MM.1S (cell line): Measurements from ENCODE around the gene KIF18B.
A peak's percentile ranks its signal among the peaks of the same experiment; 100 is the strongest.

Source experiments
- DNase-seq: peaks from one replicate; pipeline ENCODE4 v3.0.0-alpha.2; 2015
- H2AFZ ChIP-seq: fragments of 300-600 bp; sonication (generic); 2 replicates; pipeline ENCODE4 v1.6.0; 2016; ENCODE audit warnings: antibody characterized with exemption, low read length
- H3F3A ChIP-seq: fragments of 300-600 bp; sonication (generic); 2 replicates; pipeline ENCODE4 v1.6.1; 2016; ENCODE audit warnings: mild to moderate bottlenecking, antibody characterized with exemption, low read length, moderate library complexity, mixed read lengths; ENCODE audit not compliant: insufficient read depth
- H3K27ac ChIP-seq: fragments of 300-600 bp; sonication (generic); 2 replicates; pipeline ENCODE4 v1.5.1; 2016; ENCODE audit warnings: mild to moderate bottlenecking, low read length
- H3K27me3 ChIP-seq: fragments of 300-600 bp; sonication (generic); replicated peaks from 2 replicates; pipeline ENCODE4 v1.6.0; 2016; ENCODE audit warnings: low read length; ENCODE audit not compliant: insufficient read depth
- H3K36me3 ChIP-seq: fragments of 300-600 bp; sonication (generic); replicated peaks from 2 replicates; pipeline ENCODE4 v1.6.1; 2016; ENCODE audit warnings: mild to moderate bottlenecking, low read length, mixed read lengths; ENCODE audit not compliant: insufficient read depth
- H3K4me1 ChIP-seq: fragments of 300-600 bp; sonication (generic); 2 replicates; pipeline ENCODE4 v1.6.1; 2016; ENCODE audit warnings: low read length, mixed read lengths
- H3K4me2 ChIP-seq: fragments of 300-600 bp; sonication (generic); 2 replicates; pipeline ENCODE4 v1.6.0; 2016; ENCODE audit warnings: low read depth, low read length
- H3K4me3 ChIP-seq: fragments of 300-600 bp; sonication (generic); 2 replicates; pipeline ENCODE4 v1.5.1; 2016; ENCODE audit warnings: low read length, mixed read lengths
- H3K79me2 ChIP-seq: fragments of 300-600 bp; sonication (generic); 2 replicates; pipeline ENCODE4 v1.6.1; 2016; ENCODE audit warnings: mixed run types, low read length, mixed read lengths
- H3K9ac ChIP-seq: fragments of 300-600 bp; sonication (generic); 2 replicates; pipeline ENCODE4 v1.6.1; 2016; ENCODE audit warnings: low read length, mixed read lengths
- H3K9me2 ChIP-seq: fragments of 300-600 bp; sonication (generic); replicated peaks from 2 replicates; pipeline ENCODE4 v1.6.1; 2016; ENCODE audit warnings: mild to moderate bottlenecking, low read length, mixed read lengths; ENCODE audit not compliant: insufficient read depth
- H3K9me3 ChIP-seq: fragments of 300-600 bp; sonication (generic); replicated peaks from 2 replicates; pipeline ENCODE4 v1.6.1; 2016; ENCODE audit warnings: mild to moderate bottlenecking, low read length, mixed read lengths; ENCODE audit not compliant: insufficient read depth
- H4K20me1 ChIP-seq: fragments of 300-600 bp; sonication (generic); 2 replicates; pipeline ENCODE4 v1.6.1; 2016; ENCODE audit warnings: mild to moderate bottlenecking, low read length, moderate library complexity, mixed read lengths; ENCODE audit not compliant: insufficient read depth
- CTCF ChIP-seq: fragments of 300-600 bp; sonication (generic); IDR thresholded peaks from 2 replicates; pipeline ENCODE4 v1.5.1; 2016; ENCODE audit warnings: antibody characterized with exemption, low read length, mixed read lengths
- EZH2 ChIP-seq: fragments of 300-600 bp; sonication (generic); optimal IDR thresholded peaks from 2 replicates; pipeline ENCODE3; 2017; ENCODE audit warnings: low read depth, mild to moderate bottlenecking, antibody characterized with exemption, low read length, mixed read lengths
- EZH2phosphoT487 ChIP-seq: fragments of 300-600 bp; sonication (generic); IDR thresholded peaks from 2 replicates; pipeline ENCODE4 v1.6.1; 2018; ENCODE audit warnings: antibody characterized with exemption, low read length

The KIF18B gene

GRCh38 chr17:44968225-44969143, 20.9 kb upstream of the KIF18B start, which contains the start of gene C1QL1:
Gene C1QL1, minus strand, starts transcription at chr17:44968303. Its CDS starts 255 bp downstream, at chr17:44968048.
- Histone ChIP-seq H3K9me2 (no peaks in the 10 kb centered on the region), H4K20me1 (no peaks in the 10 kb centered on the region), H3K9me3 (no peaks in the 10 kb centered on the region), H3F3A (no peaks in the 10 kb centered on the region), H3K4me2 (peak within 1 kb of the TSS; percentile 100), H3K36me3 (no peaks in the 10 kb centered on the region), H3K27me3 (peaks cover 72% of the 10 kb centered on the region), H3K9ac (peak within 1 kb of the TSS; percentile 21; the same call in 1 of the 2 replicates), H3K79me2 (no peaks in the 10 kb centered on the region), H3K4me3 (peak within 1 kb of the TSS; percentile 74), H2AFZ (peak within 1 kb of the TSS; percentile 88), H3K27ac (no peak within 1 kb of the TSS), H3K4me1 (peaks cover 6% of the 10 kb centered on the region; the same call in 1 of the 2 replicates)
- DNase-seq = peak; percentile 90
- TF ChIP-seq EZH2 (no peak), EZH2phosphoT487 (no peak), CTCF (no peak)

DNA sequence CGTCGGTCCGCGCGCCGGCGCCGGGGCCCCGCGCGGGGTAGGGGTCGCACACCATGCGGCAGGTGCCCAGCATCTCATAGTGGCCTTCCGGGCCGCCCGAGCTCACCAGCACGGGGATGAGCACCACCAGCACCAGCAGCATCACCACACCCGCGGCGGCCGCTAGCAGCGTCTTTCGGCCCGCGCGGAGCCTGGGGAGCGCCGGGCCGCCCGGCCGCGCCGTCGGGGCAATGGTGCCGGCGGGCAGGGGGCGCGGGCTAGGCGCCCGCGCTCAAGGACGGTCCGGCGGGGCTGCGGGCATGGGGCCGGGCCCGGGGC, 20.3 kb upstream of the KIF18B start:
- no peaks in the 10 kb centered on the region for H4K20me1 ChIP-seq
- no peaks in the 10 kb centered on the region for H3K9me3 ChIP-seq
- H2AFZ ChIP-seq = no peak overlapping the region
- no peak overlapping the region for H3K9ac ChIP-seq
- no peaks in the 10 kb centered on the region for H3K9me2 ChIP-seq
- no peak for DNase-seq
- H3K4me2 ChIP-seq = no peak overlapping the region
- no peak overlapping the region for H3K4me3 ChIP-seq
- H3K27ac ChIP-seq = no peak overlapping the region
- no peaks in the 10 kb centered on the region for H3K36me3 ChIP-seq
- H3F3A ChIP-seq = no peaks in the 10 kb centered on the region
- no peak for TF ChIP-seq EZH2
- no peak for TF ChIP-seq CTCF
- TF ChIP-seq EZH2phosphoT487 = no peak
- H3K79me2 ChIP-seq = no peaks in the 10 kb centered on the region
- H3K27me3 ChIP-seq = peaks cover 72% of the 10 kb centered on the region
- H3K4me1 ChIP-seq = peaks cover 6% of the 10 kb centered on the region; the same call in 1 of the 2 replicates

- H3K9ac ChIP-seq = no peak overlapping the region
- H4K20me1 ChIP-seq = no peaks in the 10 kb centered on the region
- no peak overlapping the region for H3K27ac ChIP-seq
- H3K4me2 ChIP-seq = no peak overlapping the region
- H3K27me3 ChIP-seq = peaks cover 72% of the 10 kb centered on the region
- TF ChIP-seq EZH2 = no peak
- no peak for TF ChIP-seq EZH2phosphoT487
- TF ChIP-seq CTCF = no peak
- H3K36me3 ChIP-seq = no peaks in the 10 kb centered on the region
- H3K4me1 ChIP-seq = peaks cover 6% of the 10 kb centered on the region; the same call in 1 of the 2 replicates
- no peaks in the 10 kb centered on the region for H3K9me3 ChIP-seq
- H3K9me2 ChIP-seq = no peaks in the 10 kb centered on the region
- no peak overlapping the region for H2AFZ ChIP-seq
- no peaks in the 10 kb centered on the region for H3F3A ChIP-seq
- H3K79me2 ChIP-seq = no peaks in the 10 kb centered on the region
- H3K4me3 ChIP-seq = no peak overlapping the region
- no peak for DNase-seq
Observed at GRCh38 chr17:44967026-44967906, 19.7 kb upstream of the KIF18B start.
